H1 (cell line): ENCODE measurements around the gene BTBD9. TPM values are rescaled to one million over a fixed set of nuclear protein-coding genes. Genes with fewer than 3 reads are reported as not detected.

Experiments
- CTCF ChIA-PET: fragments of 300-600 bp; sonication (Branson Sonifier 250); formaldehyde crosslinking; loops from one replicate; lab custom pipeline; 2021; ENCODE audit not compliant: partially characterized antibody; lab: Charles Lee
- POLR2A ChIA-PET: fragments of 300-600 bp; sonication (Branson Sonifier 250); formaldehyde crosslinking; loops from one replicate; lab custom pipeline; 2021; ENCODE audit warnings: inconsistent platforms; ENCODE audit not compliant: partially characterized antibody; lab: Charles Lee
- DNase-seq, 2 experiments: peaks; one replicate each; pipeline versions ENCODE4 v3.0.0 to v3.0.0-alpha.2; 2010 to 2022; ENCODE audit warnings: low spot score in 2 of 2, low read depth in 1 of 2, mixed read lengths in 1 of 2
- FAIRE-seq: peaks from 2 replicates; lab custom pipeline; 2011; peaks lifted over from hg19 to GRCh38; lab: Jason Lieb, UNC
- H2AFZ ChIP-seq: 2 replicates; pipeline ENCODE4 v1.8.1; 2012; ENCODE audit warnings: low read length, inconsistent platforms
- H2AK5ac ChIP-seq: 2 replicates; pipeline ENCODE4 v1.6.1; 2013; ENCODE audit warnings: low read depth, low read length
- H2BK120ac ChIP-seq: replicated peaks from 2 replicates; pipeline ENCODE3; 2013; ENCODE audit warnings: low read depth, low read length, inconsistent platforms
- H2BK12ac ChIP-seq: 2 replicates; pipeline ENCODE4 v1.6.1; 2013; ENCODE audit warnings: low read depth, low read length
- H2BK15ac ChIP-seq: 2 replicates; pipeline ENCODE4 v1.6.1; 2013; ENCODE audit warnings: low read length
- H2BK20ac ChIP-seq: 2 replicates; pipeline ENCODE4 v1.6.1; 2013; ENCODE audit warnings: low read length
- H2BK5ac ChIP-seq: 2 replicates; pipeline ENCODE4 v1.6.1; 2013; ENCODE audit warnings: low read depth, low read length
- H3K14ac ChIP-seq: 2 replicates; pipeline ENCODE4 v1.6.1; 2013; ENCODE audit warnings: inconsistent platforms; ENCODE audit not compliant: insufficient read length
- H3K18ac ChIP-seq: 2 replicates; pipeline ENCODE4 v1.6.1; 2013; ENCODE audit warnings: low read length; ENCODE audit errors: extremely low read depth
- H3K23ac ChIP-seq: 2 replicates; pipeline ENCODE4 v1.6.1; 2013; ENCODE audit warnings: inconsistent platforms; ENCODE audit not compliant: insufficient read length
- H3K23me2 ChIP-seq: 2 replicates; pipeline ENCODE4 v1.6.1; 2013; ENCODE audit warnings: low read depth, low read length
- H3K27ac ChIP-seq: 2 replicates; pipeline ENCODE4 v1.6.1; 2011; ENCODE audit warnings: low read depth, low read length, inconsistent platforms
- H3K27me3 ChIP-seq, 4 experiments: replicated peaks in 1 of 4; 1 replicate in 1 of 4; 2 replicates in 3 of 4; pipeline versions ENCODE4 v1.6.1 to v1.8.1; 2011 to 2013; ENCODE audit warnings: low read length in 3 of 4, mild to moderate bottlenecking in 3 of 4, inconsistent platforms in 2 of 4, mixed read lengths in 2 of 4, moderate library complexity in 1 of 4; ENCODE audit not compliant: control insufficient read depth in 3 of 4, insufficient read depth in 3 of 4; ENCODE audit errors: extremely low read depth in 1 of 4
- H3K36me3 ChIP-seq, 4 experiments: 2 replicates each; pipeline versions ENCODE4 v1.6.1 to v1.8.1; 2011 to 2013; ENCODE audit warnings: mild to moderate bottlenecking in 4 of 4, low read length in 3 of 4, moderate library complexity in 2 of 4, control low read depth in 1 of 4, inconsistent platforms in 1 of 4; ENCODE audit not compliant: insufficient read depth in 4 of 4, control insufficient read depth in 2 of 4
- H3K4ac ChIP-seq: replicated peaks from 2 replicates; pipeline ENCODE3; 2013; ENCODE audit warnings: low read length, low read depth, mixed read lengths, inconsistent platforms; ENCODE audit not compliant: insufficient read length
- H3K4me1 ChIP-seq, 4 experiments: replicated peaks in 1 of 4; 1 replicate in 1 of 4; 2 replicates in 3 of 4; pipeline versions ENCODE4 v1.6.1 to v1.8.1; 2011 to 2013; ENCODE audit warnings: low read length in 3 of 4, inconsistent platforms in 2 of 4, mixed read lengths in 1 of 4; ENCODE audit not compliant: insufficient read depth in 4 of 4, control insufficient read depth in 3 of 4
- H3K4me2 ChIP-seq, 2 experiments: 2 replicates each; pipeline versions ENCODE4 v1.6.1 to v1.8.1; 2011 to 2013; ENCODE audit warnings: low read depth in 2 of 2, low read length in 2 of 2, control low read depth in 1 of 2, inconsistent platforms in 1 of 2, mild to moderate bottlenecking in 1 of 2; ENCODE audit not compliant: insufficient read depth in 1 of 2
- H3K4me3 ChIP-seq, 4 experiments: fragments of 200-600, 300-600 bp in 1 of 4; sonication (generic), shearing (Covaris generic), sonication (Bioruptor Twin) in 1 of 4; 2 replicates each; pipeline versions ENCODE4 v1.5.1 to v1.8.1; 2011 to 2016; ENCODE audit warnings: low read length in 4 of 4, low read depth in 3 of 4, control low read depth in 2 of 4, inconsistent platforms in 2 of 4, mild to moderate bottlenecking in 2 of 4, mixed read lengths in 1 of 4, moderate library complexity in 1 of 4; ENCODE audit not compliant: insufficient read depth in 2 of 4; ENCODE audit errors: extremely low read depth in 1 of 4
- H3K56ac ChIP-seq: replicated peaks from 2 replicates; pipeline ENCODE3; 2013; ENCODE audit warnings: low read depth, mild to moderate bottlenecking, mixed read lengths, low read length, inconsistent platforms; ENCODE audit not compliant: insufficient read length
- H3K79me1 ChIP-seq: 2 replicates; pipeline ENCODE4 v1.6.1; 2013; ENCODE audit warnings: low read depth, low read length, control low read depth
- H3K79me2 ChIP-seq, 2 experiments: 2 replicates each; pipeline versions ENCODE4 v1.6.1 to v1.8.1; 2012 to 2013; ENCODE audit warnings: low read length in 2 of 2, mild to moderate bottlenecking in 2 of 2, inconsistent platforms in 1 of 2; ENCODE audit not compliant: insufficient read depth in 2 of 2, control insufficient read depth in 1 of 2
- H3K9ac ChIP-seq, 4 experiments: replicated peaks in 1 of 4; 1 replicate in 1 of 4; 2 replicates in 3 of 4; pipeline versions ENCODE4 v1.6.1 to v1.8.1; 2011 to 2013; ENCODE audit warnings: low read depth in 3 of 4, low read length in 3 of 4, control low read depth in 2 of 4, mild to moderate bottlenecking in 2 of 4, moderate library complexity in 2 of 4, inconsistent platforms in 1 of 4; ENCODE audit errors: extremely low read depth in 1 of 4
- H3K9me3 ChIP-seq, 2 experiments: 2 replicates each; pipeline versions ENCODE4 v1.6.1 to v1.8.1; 2012 to 2013; ENCODE audit warnings: mild to moderate bottlenecking in 2 of 2, moderate library complexity in 2 of 2, control low read depth in 1 of 2, inconsistent platforms in 1 of 2, low read depth in 1 of 2, low read length in 1 of 2, mixed read lengths in 1 of 2; ENCODE audit not compliant: insufficient read depth in 2 of 2
- H4K20me1 ChIP-seq, 2 experiments: replicated peaks in 1 of 2; 2 replicates each; pipeline versions ENCODE3 to v1.8.1; 2011 to 2013; ENCODE audit warnings: inconsistent platforms in 2 of 2, low read length in 2 of 2, mild to moderate bottlenecking in 1 of 2; ENCODE audit not compliant: insufficient read depth in 2 of 2, control insufficient read depth in 1 of 2
- H4K5ac ChIP-seq: 2 replicates; pipeline ENCODE4 v1.6.1; 2013; ENCODE audit warnings: low read length, low read depth, mixed read lengths, inconsistent platforms; ENCODE audit not compliant: insufficient read length
- H4K8ac ChIP-seq: 2 replicates; pipeline ENCODE4 v1.8.0; 2013; ENCODE audit warnings: mild to moderate bottlenecking, moderate library complexity, low read length, inconsistent platforms; ENCODE audit not compliant: insufficient read depth; ENCODE audit errors: extremely low read depth
- H4K91ac ChIP-seq: replicated peaks from 2 replicates; pipeline ENCODE3; 2013; ENCODE audit warnings: low read length, mixed read lengths, inconsistent platforms; ENCODE audit not compliant: insufficient read length
- NANOG ChIP-seq: IDR thresholded peaks from 2 replicates; pipeline ENCODE4 v1.6.1; 2011; ENCODE audit warnings: low read length, low read depth, mild to moderate bottlenecking, inconsistent platforms; ENCODE audit not compliant: insufficient read depth, poor library complexity, severe bottlenecking
- NRF1 ChIP-seq: IDR thresholded peaks from 2 replicates; pipeline ENCODE4 v1.6.1; 2011; ENCODE audit warnings: mild to moderate bottlenecking, low read depth, low read length, improper control_type of control experiment
- POLR2AphosphoS5 ChIP-seq: IDR thresholded peaks from 2 replicates; pipeline ENCODE4 v1.6.1; 2011; ENCODE audit warnings: low read depth, low read length
- RAD21 ChIP-seq, 2 experiments: IDR thresholded peaks in 1 of 2; conservative IDR thresholded peaks in 1 of 2; 2 replicates each; pipeline ENCODE4 v1.6.1; 2011; ENCODE audit warnings: low read depth in 2 of 2, low read length in 2 of 2, improper control_type of control experiment in 1 of 2, inconsistent platforms in 1 of 2, mild to moderate bottlenecking in 1 of 2, moderate library complexity in 1 of 2
- RXRA ChIP-seq: IDR thresholded peaks from 2 replicates; pipeline ENCODE4 v1.6.1; 2011; ENCODE audit warnings: low read depth, mild to moderate bottlenecking, low read length, moderate library complexity; ENCODE audit not compliant: insufficient read depth
- SIN3A ChIP-seq, 2 experiments: IDR thresholded peaks in 1 of 2; conservative IDR thresholded peaks in 1 of 2; 2 replicates each; pipeline ENCODE4 v1.6.1; 2011 to 2012; ENCODE audit warnings: low read length in 2 of 2, improper control_type of control experiment in 1 of 2, low read depth in 1 of 2, mild to moderate bottlenecking in 1 of 2
- SP4 ChIP-seq: IDR thresholded peaks from 2 replicates; pipeline ENCODE4 v1.6.1; 2012; ENCODE audit warnings: low read length, inconsistent platforms
- SUZ12 ChIP-seq: fragments of 200-600 bp; sonication (generic); IDR thresholded peaks from 2 replicates; pipeline ENCODE4 v1.6.1; 2012; ENCODE audit warnings: mild to moderate bottlenecking, inconsistent platforms, low read length, moderate library complexity, mixed read lengths
- WGBS, 2 experiments: shearing (Covaris generic) in 1 of 2; methylation state at CpG; one replicate each; pipeline versions ENCODE4 v1.1.6 to v1.1.7; 2013 to 2015; ENCODE audit warnings: low lambda C conversion rate in 2 of 2, mixed read lengths in 2 of 2, inconsistent platforms in 1 of 2, low coverage in 1 of 2, missing lambda C conversion rate in 1 of 2; ENCODE audit not compliant: insufficient replicate concordance in 2 of 2, insufficient coverage in 1 of 2, insufficient read length in 1 of 2; ENCODE audit errors: extremely low coverage in 1 of 2, missing lambda C conversion rate in 1 of 2; 5-methylcytosine and 5-hydroxymethylcytosine counted together
- polyA plus RNA-seq, 7 experiments: library from polyadenylated mRNA; depleted of rRNA in 3 of 7; stranded (reverse) in 5 of 7; unstranded in 2 of 7; fragments of >200 nt in 5 of 7; fragments of 200-250 nt in 2 of 7; gene quantifications; 1 replicate in 5 of 7; 2 replicates in 1 of 7; 4 replicates in 1 of 7; pipeline versions ENCODE4 v1.2.1 to v1.2.3, GENCODE V29; 2011 to 2013; ENCODE audit warnings: missing spikeins in 2 of 7, mixed read lengths in 2 of 7
- total RNA-seq: library from RNA; stranded (reverse); fragmentation: NEBNext Ultra II Directional; extraction: Animal tissue kit (Norgen Biotek cat#: 25700); gene quantifications from 2 replicates; pipeline ENCODE4 v1.2.1, GENCODE V29; 2021
- TF ChIP-seq, protein P1 (sequence below), 3 experiments: IDR thresholded peaks; 1 replicate in 2 of 3; 2 replicates in 1 of 3; pipeline versions ENCODE4 v1.5.1 to v1.6.1; 2011; ENCODE audit warnings: low read length in 3 of 3, mild to moderate bottlenecking in 3 of 3, inconsistent platforms in 2 of 3, low read depth in 1 of 3, moderate library complexity in 1 of 3; ENCODE audit not compliant: insufficient read depth in 1 of 3; ENCODE audit errors: control extremely low read depth in 1 of 3

Gene BTBD9
- total and polyA plus RNA-seq, 2 of the 8 experiments (the other 6 are each of a cell fraction or from before 2014, with no cell fraction given): 0.92 to 4.1 TPM

DNA sequence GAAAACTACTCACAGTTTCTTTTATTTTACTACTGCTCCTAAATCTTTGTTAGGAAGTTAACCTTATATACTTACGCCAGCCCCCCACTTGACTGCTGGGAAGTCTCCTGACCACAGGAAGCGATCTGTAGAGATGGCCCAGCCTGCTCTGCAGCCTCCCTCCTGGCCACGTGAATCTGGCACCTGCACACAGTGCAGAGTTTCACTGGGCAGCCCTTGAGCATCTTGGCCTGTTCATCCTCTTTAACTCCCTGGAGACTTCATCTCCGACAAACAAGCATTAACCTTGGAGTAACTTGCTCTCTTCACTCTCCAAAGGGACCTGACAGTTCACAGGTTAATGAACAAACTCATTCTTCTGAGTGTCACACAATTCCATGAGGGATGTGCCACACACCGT lies 294.1 kb downstream of the BTBD9 start:
- H3K4me3 ChIP-seq: no peak overlapping the region
- H4K5ac ChIP-seq: no peak overlapping the region
- H2AK5ac ChIP-seq: no peak overlapping the region
- no peak overlapping the region for H3K4me2 ChIP-seq
- no peak overlapping the region for H2BK120ac ChIP-seq
- no peak overlapping the region for H4K91ac ChIP-seq
- no peaks in the 10 kb centered on the region; the same call in 1 of the 2 replicates for H3K23me2 ChIP-seq
- H3K23ac ChIP-seq: no peak overlapping the region
- no peaks in the 10 kb centered on the region for H3K36me3 ChIP-seq
- H3K18ac ChIP-seq: no peak overlapping the region
- peaks cover 0 to 6% (median 3%) of the 10 kb centered on the region in 4 experiments; a peak in 2 of 7 replicates for H3K4me1 ChIP-seq
- H3K4ac ChIP-seq: no peak overlapping the region
- TF ChIP-seq RXRA (no peak), RAD21 (IDR thresholded peaks at IDR 0.05 in 1 of 2, conservative IDR thresholded peaks at IDR 0.05 in 1 of 2; ENCODE audit: low read depth in 2 of 2, low read length in 2 of 2) (no peak), SIN3A (conservative IDR thresholded peaks at IDR 0.05 in 1 of 2, IDR thresholded peaks at IDR 0.05 in 1 of 2; ENCODE audit: low read depth in 1 of 2, low read length in 2 of 2) (no peak), POLR2AphosphoS5 (no peak), NANOG (no peak), SP4 (no peak), SUZ12 (no peak), NRF1 (no peak)
- TF ChIP-seq, protein P1, sequence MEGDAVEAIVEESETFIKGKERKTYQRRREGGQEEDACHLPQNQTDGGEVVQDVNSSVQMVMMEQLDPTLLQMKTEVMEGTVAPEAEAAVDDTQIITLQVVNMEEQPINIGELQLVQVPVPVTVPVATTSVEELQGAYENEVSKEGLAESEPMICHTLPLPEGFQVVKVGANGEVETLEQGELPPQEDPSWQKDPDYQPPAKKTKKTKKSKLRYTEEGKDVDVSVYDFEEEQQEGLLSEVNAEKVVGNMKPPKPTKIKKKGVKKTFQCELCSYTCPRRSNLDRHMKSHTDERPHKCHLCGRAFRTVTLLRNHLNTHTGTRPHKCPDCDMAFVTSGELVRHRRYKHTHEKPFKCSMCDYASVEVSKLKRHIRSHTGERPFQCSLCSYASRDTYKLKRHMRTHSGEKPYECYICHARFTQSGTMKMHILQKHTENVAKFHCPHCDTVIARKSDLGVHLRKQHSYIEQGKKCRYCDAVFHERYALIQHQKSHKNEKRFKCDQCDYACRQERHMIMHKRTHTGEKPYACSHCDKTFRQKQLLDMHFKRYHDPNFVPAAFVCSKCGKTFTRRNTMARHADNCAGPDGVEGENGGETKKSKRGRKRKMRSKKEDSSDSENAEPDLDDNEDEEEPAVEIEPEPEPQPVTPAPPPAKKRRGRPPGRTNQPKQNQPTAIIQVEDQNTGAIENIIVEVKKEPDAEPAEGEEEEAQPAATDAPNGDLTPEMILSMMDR (IDR thresholded peaks at IDR 0.05; ENCODE audit: control extremely low read depth in 1 of 3, insufficient read depth in 1 of 3, low read depth in 1 of 3, low read length in 3 of 3): no peak
- ChIA-PET POLR2A (no interaction called here), CTCF (interaction anchor here (0.6 kb wide), 1 partner anchor 479 kb away, joined by 3 read pairs; no protein-coding TSS in a partner anchor)
- no peaks in the 10 kb centered on the region for H3K79me2 ChIP-seq
- H3K27me3 ChIP-seq: no peaks in the 10 kb centered on the region
- H3K9me3 ChIP-seq: no peaks in the 10 kb centered on the region
- FAIRE-seq (no peak), DNase-seq (no peak)
- no peak overlapping the region for H2BK5ac ChIP-seq
- no peaks in the 10 kb centered on the region for H3K79me1 ChIP-seq
- no peak overlapping the region for H3K9ac ChIP-seq
- H3K14ac ChIP-seq: no peak overlapping the region
- H2AFZ ChIP-seq: no peak overlapping the region
- 91% methylated on average over 5 of the region's 5 CpGs; no CpG with 5 or more reads in 1 of the 2 experiments for WGBS, 2 experiments
- no peak overlapping the region for H2BK12ac ChIP-seq
- no peak overlapping the region for H2BK15ac ChIP-seq
- no peak overlapping the region for H3K27ac ChIP-seq
- H4K20me1 ChIP-seq: no peaks in the 10 kb centered on the region
- no peak overlapping the region for H4K8ac ChIP-seq
- no peak overlapping the region for H2BK20ac ChIP-seq
- H3K56ac ChIP-seq: no peak overlapping the region
